GM13977 (cell line): Measurements from ENCODE around the gene COQ2.

Experiments used
- DNase-seq: peaks from one replicate; pipeline ENCODE4 v3.0.0; 2012; ENCODE audit warnings: low spot score
- CTCF ChIP-seq: IDR thresholded peaks from 2 replicates; pipeline ENCODE4 v1.5.1; 2012; ENCODE audit warnings: mild to moderate bottlenecking, control low read depth; ENCODE audit not compliant: insufficient read depth; ENCODE audit errors: extremely low read depth, missing control alignments
- in situ Hi-C: fragments of 300-500 bp; cut with MboI; formaldehyde crosslinking; loops from one replicate; pipeline ENCODE4 v1.12.0; 2022; ENCODE audit warnings: low sequenced_read_pairs, low pct_unique_long_range_greater_than_20kb, mixed read lengths, inconsistent platforms; ENCODE audit not compliant: unreplicated experiment

COQ2 gene

DNA sequence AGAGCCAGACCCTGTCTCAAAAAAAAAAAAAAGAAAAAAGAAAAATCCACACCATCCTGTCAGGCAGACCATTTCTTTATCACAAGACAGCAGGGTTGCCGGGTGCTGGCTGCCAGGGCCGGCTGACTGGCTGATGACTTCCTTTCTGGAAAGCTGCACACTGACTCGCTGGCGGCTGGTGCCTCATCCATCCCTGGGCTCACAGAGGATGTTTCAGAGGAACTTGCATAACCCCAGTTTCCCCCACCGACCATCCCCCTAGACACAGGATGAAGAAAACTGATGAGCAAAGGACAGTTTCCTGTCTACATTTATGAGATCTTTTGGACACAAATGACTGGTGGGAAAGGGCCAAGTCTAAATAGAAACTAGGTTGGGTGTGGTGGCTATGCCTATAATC is 36.0 kb upstream of the COQ2 start:
- no peak for DNase-seq

DNA sequence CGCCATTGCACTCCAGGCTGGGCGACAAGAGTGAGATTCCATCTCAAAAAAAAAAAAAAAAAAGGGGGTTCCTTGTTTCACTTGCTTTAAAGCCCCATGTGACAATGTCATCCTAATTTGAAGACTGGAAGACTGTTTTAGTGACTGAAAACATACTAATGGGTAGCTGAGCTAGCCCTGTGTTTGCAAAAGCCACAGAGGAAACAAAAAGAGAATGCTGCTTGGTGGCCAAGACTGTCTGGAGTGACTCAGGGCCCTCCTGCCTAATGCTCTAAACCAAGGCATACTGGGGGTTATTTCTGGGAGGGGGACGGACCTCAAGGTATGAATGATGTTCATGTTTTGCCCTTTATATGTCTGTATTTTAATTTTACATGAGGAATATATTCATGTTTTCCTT is 34.1 kb upstream of the COQ2 start:
- in situ Hi-C loops: no loop called here
- no peak for TF ChIP-seq CTCF
- DNase-seq: no peak

More for the DNA sequence above, 36.0 kb upstream of the COQ2 start:
- no peak for TF ChIP-seq CTCF
- in situ Hi-C loops: no loop called here

- no peak for DNase-seq
- in situ Hi-C loops: no loop called here
- TF ChIP-seq CTCF: no peak
Observed at GRCh38 chr4:83317671-83318070, 33.1 kb upstream of the COQ2 start.

GRCh38 chr4:83316459-83317165 is 32.0 kb upstream of the COQ2 start:
- DNase-seq: no peak
- TF ChIP-seq CTCF: no peak
- in situ Hi-C loops: no loop called here

DNA sequence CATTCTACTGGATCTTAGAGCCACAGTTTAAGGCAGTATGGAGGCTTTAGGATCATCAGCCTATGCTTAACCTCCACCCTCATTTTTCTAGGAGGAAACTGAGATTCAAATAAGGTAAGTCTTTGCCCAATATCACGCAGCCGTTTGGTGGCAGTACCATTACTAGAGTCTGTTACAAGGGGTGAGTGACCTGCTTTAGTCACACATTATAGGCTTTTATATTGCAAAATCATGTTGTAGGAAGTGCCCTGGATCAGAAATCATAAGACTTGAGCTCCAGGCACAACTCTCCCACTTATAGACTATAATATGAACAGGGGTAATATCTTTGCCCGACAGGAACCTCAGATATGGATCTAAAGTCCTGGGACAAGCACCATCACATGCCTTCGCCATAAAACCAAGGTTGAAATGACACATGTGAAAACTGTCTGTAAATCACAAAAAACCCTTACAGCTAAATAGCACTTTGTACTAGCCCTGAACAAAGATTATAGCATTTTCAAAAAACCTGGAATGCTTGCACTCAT is 30.8 kb upstream of the COQ2 start:
- TF ChIP-seq CTCF: no peak
- no peak for DNase-seq
- in situ Hi-C loops: no loop called here

GRCh38 chr4:83308672-83309071 is 24.1 kb upstream of the COQ2 start:
- no peak for DNase-seq
- in situ Hi-C loops: no loop called here
- TF ChIP-seq CTCF: no peak
